Measurements from ENCODE around the gene KLF2.
A peak's percentile ranks its signal among the peaks of the same experiment; 100 is the strongest.

Gene KLF2

GRCh38 chr19:16320987-16321386, 3.6 kb upstream of the KLF2 start:
- no peak overlapping the region for H3K4me3 ChIP-seq (ENCODE audit: control insufficient read depth, low read depth, low read length)
- TF ChIP-seq CTCF (conservative IDR thresholded peaks at IDR 0.05; ENCODE audit: control insufficient read depth, insufficient read depth, low read depth, low read length): no peak
- no peak for DNase-seq (ENCODE audit: low read depth)

GRCh38 chr19:16325161-16325527, 518 bp downstream of the KLF2 start:
- TF ChIP-seq CTCF (conservative IDR thresholded peaks at IDR 0.05; ENCODE audit: control insufficient read depth, insufficient read depth, low read depth, low read length): no peak
- H3K4me3 ChIP-seq (ENCODE audit: control insufficient read depth, low read depth, low read length): peak overlapping the region; percentile 36
- no peak for DNase-seq (ENCODE audit: low read depth)

GRCh38 chr19:16325641-16326400, 1.2 kb downstream of the KLF2 start:
- no peak for DNase-seq (ENCODE audit: low read depth)
- TF ChIP-seq CTCF (conservative IDR thresholded peaks at IDR 0.05; ENCODE audit: control insufficient read depth, insufficient read depth, low read depth, low read length): no peak

GRCh38 chr19:16326401-16327168, 2.0 kb downstream of the KLF2 start:
- DNase-seq (ENCODE audit: low read depth): no peak
- TF ChIP-seq CTCF (conservative IDR thresholded peaks at IDR 0.05; ENCODE audit: control insufficient read depth, insufficient read depth, low read depth, low read length): no peak
- peak overlapping the region; percentile 35 for H3K4me3 ChIP-seq (ENCODE audit: control insufficient read depth, low read depth, low read length)

More at GRCh38 chr19:16325641-16326400, 1.2 kb downstream of the KLF2 start:
- H3K4me3 ChIP-seq (ENCODE audit: control insufficient read depth, low read depth, low read length): peak overlapping the region; percentile 35

GRCh38 chr19:16327169-16327475, 2.5 kb downstream of the KLF2 start:
- no peak overlapping the region for H3K4me3 ChIP-seq (ENCODE audit: control insufficient read depth, low read depth, low read length)
- TF ChIP-seq CTCF (conservative IDR thresholded peaks at IDR 0.05; ENCODE audit: control insufficient read depth, insufficient read depth, low read depth, low read length): no peak
- no peak for DNase-seq (ENCODE audit: low read depth)

- no peak for DNase-seq (ENCODE audit: low read depth)
- no peak overlapping the region for H3K4me3 ChIP-seq (ENCODE audit: control insufficient read depth, low read depth, low read length)
- no peak for TF ChIP-seq CTCF (conservative IDR thresholded peaks at IDR 0.05; ENCODE audit: control insufficient read depth, insufficient read depth, low read depth, low read length)
Observed at GRCh38 chr19:16327501-16327900, 2.9 kb downstream of the KLF2 start.
